B cell (primary cell): ENCODE measurements around the gene CPNE9. TPM values are rescaled to one million over a fixed set of nuclear protein-coding genes. Genes with fewer than 3 reads are reported as not detected.
A peak's percentile ranks its signal among the peaks of the same experiment; 100 is the strongest.
"Not testable (repeated sequence)": the region's sequence is repeated elsewhere in the genome, so short reads cannot be mapped to it uniquely, and the experiment has no call there.

Experiments used
- ATAC-seq: fragments of 200-7000 bp; cut with Tn5 transposase; one replicate; pipeline ENCODE4 v1.10.0; 2021; ENCODE audit warnings: low read depth, mild to moderate bottlenecking, moderate number of reproducible peaks, moderate library complexity
- CTCF ChIA-PET: fragments of 350-600 bp; sonication (Branson Sonifier 250); formaldehyde crosslinking; loops from one replicate; lab custom pipeline; 2021; ENCODE audit warnings: antibody characterized with exemption, inconsistent platforms; lab: Charles Lee
- POLR2A ChIA-PET: fragments of 350-600 bp; sonication (Branson Sonifier 250); formaldehyde crosslinking; loops from one replicate; lab custom pipeline; 2021; ENCODE audit warnings: antibody characterized with exemption; lab: Charles Lee
- DNase-seq: peaks from one replicate; pipeline ENCODE4 v3.0.0; 2013
- H2AFZ ChIP-seq: 2 replicates; pipeline ENCODE4 v1.6.1; 2012; ENCODE audit warnings: mild to moderate bottlenecking, low read depth, low read length; ENCODE audit not compliant: insufficient read depth, poor library complexity, severe bottlenecking
- H3K27ac ChIP-seq, 2 donors: 1 replicate in 1 of 2; 2 replicates in 1 of 2; pipeline ENCODE4 v1.5.1; 2012 to 2013; ENCODE audit warnings: low read length in 2 of 2, mild to moderate bottlenecking in 2 of 2, moderate library complexity in 1 of 2
- H3K27me3 ChIP-seq, 4 experiments: fragments of 200-600 bp in 1 of 4; sonication (generic) in 1 of 4; replicated peaks in 1 of 4; 1 replicate in 2 of 4; 2 replicates in 2 of 4; pipeline versions ENCODE4 v1.6.1 to v1.7.0; 2013 to 2016; ENCODE audit warnings: low read length in 3 of 4, mild to moderate bottlenecking in 2 of 4, mixed read lengths in 1 of 4, moderate library complexity in 1 of 4; ENCODE audit not compliant: insufficient read depth in 4 of 4, control insufficient read depth in 3 of 4; ENCODE audit errors: control extremely low read depth in 1 of 4
- H3K36me3 ChIP-seq, 2 experiments: replicated peaks in 1 of 2; 1 replicate in 1 of 2; 2 replicates in 1 of 2; pipeline versions ENCODE4 v1.6.1 to v1.7.1; 2013; ENCODE audit warnings: low read length in 1 of 2; ENCODE audit not compliant: insufficient read depth in 2 of 2, control insufficient read depth in 1 of 2; ENCODE audit errors: control extremely low read depth in 1 of 2, extremely low read depth in 1 of 2
- H3K4me1 ChIP-seq, 2 donors: fragments of 200-600 bp in 1 of 2; sonication (generic) in 1 of 2; 1 replicate in 1 of 2; 2 replicates in 1 of 2; pipeline versions ENCODE4 v1.5.1 to v1.6.1; 2013 to 2017; ENCODE audit warnings: low read length in 2 of 2; ENCODE audit not compliant: control insufficient read depth in 2 of 2, insufficient read depth in 2 of 2
- H3K4me2 ChIP-seq: replicated peaks from 2 replicates; pipeline ENCODE3; 2012; ENCODE audit warnings: mild to moderate bottlenecking, low read depth, low read length; ENCODE audit not compliant: poor library complexity, severe bottlenecking
- H3K4me3 ChIP-seq, 5 experiments: fragments of 200-600 bp in 1 of 5; sonication (generic) in 1 of 5; 1 replicate in 3 of 5; 2 replicates in 2 of 5; pipeline versions ENCODE4 v1.5.1 to v1.7.0; 2011 to 2016; ENCODE audit warnings: low read length in 4 of 5, mild to moderate bottlenecking in 4 of 5, low read depth in 2 of 5, control low read depth in 1 of 5, moderate library complexity in 1 of 5; ENCODE audit not compliant: insufficient read depth in 1 of 5; ENCODE audit errors: control extremely low read depth in 1 of 5, extremely low read depth in 1 of 5
- H3K79me2 ChIP-seq: fragments of 200-600 bp; sonication (generic); one replicate; pipeline ENCODE4 v1.6.0; 2016; ENCODE audit warnings: low read length; ENCODE audit not compliant: control insufficient read depth, insufficient read depth
- H3K9ac ChIP-seq: fragments of 200-600 bp; sonication (generic); 2 replicates; pipeline ENCODE4 v1.6.1; 2017; ENCODE audit warnings: mild to moderate bottlenecking, low read length, moderate library complexity
- H3K9me3 ChIP-seq, 3 donors: one replicate each; pipeline versions ENCODE4 v1.6.1 to v1.7.1; 2013; ENCODE audit warnings: low read length in 2 of 3; ENCODE audit not compliant: control insufficient read depth in 2 of 3, insufficient read depth in 1 of 3; ENCODE audit errors: control extremely low read depth in 1 of 3
- H4K20me1 ChIP-seq: 2 replicates; pipeline ENCODE4 v1.6.0; 2012; ENCODE audit warnings: mild to moderate bottlenecking, low read length; ENCODE audit not compliant: insufficient read depth, control insufficient read depth, poor library complexity, severe bottlenecking
- H3K27ac Mint-ChIP-seq: one replicate; pipeline ENCODE4 v1.8.0; 2021; ENCODE audit warnings: mixed read lengths
- H3K27me3 Mint-ChIP-seq: one replicate; pipeline ENCODE4 v1.8.0; 2021; ENCODE audit warnings: mixed read lengths
- H3K4me1 Mint-ChIP-seq: one replicate; pipeline ENCODE4 v1.8.0; 2021; ENCODE audit warnings: mixed read lengths
- H3K4me3 Mint-ChIP-seq: one replicate; pipeline ENCODE4 v1.8.0; 2021; ENCODE audit warnings: mixed read lengths
- H3K9me3 Mint-ChIP-seq: one replicate; pipeline ENCODE4 v1.8.0; 2022; ENCODE audit warnings: mixed read lengths; ENCODE audit not compliant: insufficient read depth
- EZH2 ChIP-seq: IDR thresholded peaks from 2 replicates; pipeline ENCODE4 v1.6.1; 2012; ENCODE audit warnings: borderline replicate concordance, low read depth, mild to moderate bottlenecking, moderate library complexity, low read length; ENCODE audit not compliant: insufficient read depth, poor library complexity, severe bottlenecking
- WGBS: methylation state at CpG from one replicate; pipeline ENCODE4 v1.1.5; 2013; ENCODE audit warnings: missing lambda C conversion rate; ENCODE audit not compliant: insufficient coverage; 5-methylcytosine and 5-hydroxymethylcytosine counted together
- intact Hi-C: fragments of 100-400 bp; cut with micrococcal nuclease; formaldehyde crosslinking; loops from one replicate; pipeline ENCODE4 v1.10.0; 2022
- polyA plus RNA-seq: library from polyadenylated mRNA; depleted of rRNA; stranded (reverse); fragments of >200 nt; gene quantifications from 2 replicates; pipeline ENCODE4 v1.2.3, GENCODE V29; 2012
- total RNA-seq, 2 donors: library from RNA; stranded (reverse); fragments of 120-200 nt in 1 of 2; gene quantifications; 1 replicate in 1 of 2; 2 replicates in 1 of 2; pipeline versions ENCODE4 v1.2.3 to v1.2.4, GENCODE V29; 2013 to 2022
- TF ChIP-seq, protein P1 (sequence below): fragments of 200-600 bp; IDR thresholded peaks from one replicate; pipeline ENCODE4 v1.8.0; 2022; ENCODE audit warnings: antibody characterized with exemption, mild to moderate bottlenecking

The CPNE9 gene
- total and polyA plus RNA-seq, 2 donors (not counting 1 experiment from before 2014, with no cell fraction given): 0.30 to 0.37 TPM

DNA sequence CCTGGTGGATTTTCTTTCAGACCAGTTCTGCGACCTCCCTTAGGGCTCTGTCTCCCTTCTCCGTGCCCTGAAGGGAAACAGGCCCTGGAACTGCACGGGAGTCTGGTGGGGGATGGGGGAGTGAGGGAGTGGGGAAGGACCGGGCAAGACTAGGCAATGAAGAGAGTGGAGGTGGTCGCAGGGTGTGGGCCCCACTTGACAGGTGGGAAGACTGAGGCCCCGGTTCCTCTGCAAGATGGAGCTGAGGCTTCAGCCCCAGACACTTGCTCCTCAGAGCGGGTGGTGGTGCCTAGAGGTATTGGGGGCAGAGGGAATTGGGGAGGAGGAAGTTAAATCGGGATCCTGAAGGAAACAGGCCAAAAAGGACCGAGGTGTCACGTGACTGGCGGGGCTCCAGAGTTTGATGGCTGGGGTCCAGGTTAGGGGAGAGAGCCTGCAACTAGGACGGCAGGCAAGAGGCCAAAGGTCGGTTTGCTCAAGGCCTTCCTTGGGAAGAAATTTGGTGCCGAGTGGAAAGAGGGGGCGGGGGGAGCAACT lies 66.7 kb downstream of the CPNE9 start:
- no peak for ATAC-seq

DNA sequence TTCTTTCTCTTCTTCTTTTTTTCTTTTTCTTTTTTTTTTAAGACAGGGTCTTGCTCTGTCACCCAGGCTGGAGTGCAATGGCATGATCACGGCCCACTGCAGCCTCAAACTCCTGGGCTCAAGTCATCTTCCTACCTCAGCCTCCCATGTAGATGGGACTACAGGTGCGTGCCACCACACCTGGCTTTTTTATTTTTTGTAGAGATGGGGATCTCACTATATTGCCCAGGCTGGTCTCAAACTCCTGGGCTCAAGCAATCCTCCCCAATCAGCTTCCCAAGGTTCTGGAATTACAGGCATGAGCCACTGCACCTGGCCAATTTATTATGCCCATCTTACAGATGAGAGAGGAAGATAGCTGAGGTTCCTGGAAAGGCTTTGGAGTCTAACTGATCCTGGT lies 67.4 kb downstream of the CPNE9 start:
- H3K36me3 ChIP-seq, H3K4me2 ChIP-seq, H3K9ac ChIP-seq, H3K9me3 ChIP-seq, H2AFZ ChIP-seq, H3K79me2 ChIP-seq, H4K20me1 ChIP-seq, DNase-seq, intact Hi-C loops, H3K9me3 Mint-ChIP-seq, H3K27ac ChIP-seq, H3K27ac Mint-ChIP-seq, H3K27me3 Mint-ChIP-seq, H3K4me3 ChIP-seq, ATAC-seq: not testable (repeated sequence)
- Mint-ChIP-seq H3K4me3 (peak overlapping the region; percentile 67), H3K4me1 (peaks cover 22% of the 10 kb centered on the region)
- H3K27me3 ChIP-seq: peaks cover 0 to 12% (median 2%) of the 10 kb centered on the region in 4 experiments
- peaks cover 17 to 18% of the 10 kb centered on the region in 2 donors for H3K4me1 ChIP-seq
- ChIA-PET CTCF (interaction anchor here (0.6 to 1.1 kb wide), 3 partner anchors 11 to 470 kb away, joined by 3 to 6 read pairs (median 4); no protein-coding TSS in a partner anchor), POLR2A (interaction anchor here (1.2 kb wide), 1 partner anchor 21 kb away, joined by 3 read pairs; the partner anchor contains the start of gene TADA3)
- no CpG with 5 or more reads among the region's 2 CpGs for WGBS

More for the DNA sequence above, 66.7 kb downstream of the CPNE9 start:
- Histone ChIP-seq H3K4me3 (peak overlapping the region; percentile 38 to 63 (median 39)), H3K4me1 (peaks cover 17 to 18% of the 10 kb centered on the region in 2 donors), H3K36me3 (peaks cover 0 to 2% of the 10 kb centered on the region in 2 experiments), H3K4me2 (peak overlapping the region; percentile 91), H4K20me1 (no peaks in the 10 kb centered on the region), H3K9me3 (no peaks in the 10 kb centered on the region), H2AFZ (peak overlapping the region; percentile 69), H3K79me2 (no peaks in the 10 kb centered on the region), H3K27ac (no peak overlapping the region), H3K27me3 (peaks cover 0 to 12% (median 2%) of the 10 kb centered on the region in 4 experiments), H3K9ac (peak overlapping the region; percentile 65)
- ChIA-PET POLR2A (interaction anchor here (1.2 to 1.7 kb wide), 2 partner anchors 19 to 22 kb away, joined by 3 to 7 read pairs; partner anchors contain the start of gene TADA3), CTCF (interaction anchor here (0.6 to 1.1 kb wide), 2 partner anchors 12 to 471 kb away, joined by 3 to 4 read pairs; no protein-coding TSS in a partner anchor)
- Mint-ChIP-seq H3K27me3 (peaks cover 5% of the 10 kb centered on the region), H3K4me1 (peaks cover 21% of the 10 kb centered on the region), H3K27ac (no peak overlapping the region), H3K9me3 (no peaks in the 10 kb centered on the region), H3K4me3 (peak overlapping the region; percentile 67)
- 30% methylated on average over 13 of the region's 15 CpGs for WGBS
- intact Hi-C loops: no loop called here
- no peak for TF ChIP-seq EZH2
- TF ChIP-seq, protein P1, sequence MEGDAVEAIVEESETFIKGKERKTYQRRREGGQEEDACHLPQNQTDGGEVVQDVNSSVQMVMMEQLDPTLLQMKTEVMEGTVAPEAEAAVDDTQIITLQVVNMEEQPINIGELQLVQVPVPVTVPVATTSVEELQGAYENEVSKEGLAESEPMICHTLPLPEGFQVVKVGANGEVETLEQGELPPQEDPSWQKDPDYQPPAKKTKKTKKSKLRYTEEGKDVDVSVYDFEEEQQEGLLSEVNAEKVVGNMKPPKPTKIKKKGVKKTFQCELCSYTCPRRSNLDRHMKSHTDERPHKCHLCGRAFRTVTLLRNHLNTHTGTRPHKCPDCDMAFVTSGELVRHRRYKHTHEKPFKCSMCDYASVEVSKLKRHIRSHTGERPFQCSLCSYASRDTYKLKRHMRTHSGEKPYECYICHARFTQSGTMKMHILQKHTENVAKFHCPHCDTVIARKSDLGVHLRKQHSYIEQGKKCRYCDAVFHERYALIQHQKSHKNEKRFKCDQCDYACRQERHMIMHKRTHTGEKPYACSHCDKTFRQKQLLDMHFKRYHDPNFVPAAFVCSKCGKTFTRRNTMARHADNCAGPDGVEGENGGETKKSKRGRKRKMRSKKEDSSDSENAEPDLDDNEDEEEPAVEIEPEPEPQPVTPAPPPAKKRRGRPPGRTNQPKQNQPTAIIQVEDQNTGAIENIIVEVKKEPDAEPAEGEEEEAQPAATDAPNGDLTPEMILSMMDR: no peak
- no peak for DNase-seq
